IMR-90 (cell line): ENCODE results near the gene KANSL1L. TPM values are rescaled to one million over a fixed set of nuclear protein-coding genes. Genes with fewer than 3 reads are reported as not detected.

Experiments used
- ATAC-seq: fragments of 200-7000 bp; cut with Tn5 transposase; 2 replicates; pipeline ENCODE4 v1.9.1; 2020; ENCODE audit warnings: low read depth, mild to moderate bottlenecking, moderate library complexity
- BruUV-seq: library from RNA; stranded (reverse); fragments of 400-500 nt; replicated peaks from 2 replicates; lab custom pipeline; 2021; lab: Mats Ljungman, UMichigan
- CTCF ChIA-PET: fragments of 300-600 bp; formaldehyde crosslinking; extraction: SDS; loops from one replicate; lab custom pipeline; 2021; ENCODE audit warnings: antibody characterized with exemption; lab: Yijun Ruan, JAX
- POLR2A ChIA-PET: fragments of 300-600 bp; sonication (Branson Sonifier 250); formaldehyde crosslinking; loops from one replicate; lab custom pipeline; 2022; ENCODE audit warnings: antibody characterized with exemption; ENCODE audit not compliant: unreplicated experiment; lab: Charles Lee
- DNase-seq: peaks from one replicate; pipeline ENCODE4 v3.0.0; 2013
- H2AFZ ChIP-seq: replicated peaks from 2 replicates; pipeline ENCODE3; 2013; ENCODE audit warnings: low read length, mild to moderate bottlenecking; ENCODE audit not compliant: poor library complexity
- H2AK5ac ChIP-seq: 2 replicates; pipeline ENCODE4 v1.6.1; 2013; ENCODE audit warnings: low read depth, low read length, inconsistent platforms
- H2AK9ac ChIP-seq: replicated peaks from 2 replicates; pipeline ENCODE3; 2013; ENCODE audit warnings: mild to moderate bottlenecking, low read depth, low read length, moderate library complexity; ENCODE audit not compliant: poor library complexity
- H2BK120ac ChIP-seq: 2 replicates; pipeline ENCODE4 v1.6.1; 2013; ENCODE audit warnings: low read depth, low read length, inconsistent platforms
- H2BK15ac ChIP-seq: 3 replicates; pipeline ENCODE4 v1.6.1; 2013; ENCODE audit warnings: low read depth, low read length, inconsistent platforms
- H2BK20ac ChIP-seq: 2 replicates; pipeline ENCODE4 v1.6.1; 2013; ENCODE audit warnings: low read depth, mild to moderate bottlenecking, inconsistent platforms, low read length, moderate library complexity
- H2BK5ac ChIP-seq: 2 replicates; pipeline ENCODE4 v1.6.1; 2013; ENCODE audit warnings: mild to moderate bottlenecking, low read depth, low read length, inconsistent platforms; ENCODE audit not compliant: poor library complexity, severe bottlenecking
- H3K14ac ChIP-seq: replicated peaks from 2 replicates; pipeline ENCODE4 v1.6.1; 2013; ENCODE audit warnings: low read depth, low read length, inconsistent platforms
- H3K18ac ChIP-seq: 2 replicates; pipeline ENCODE4 v1.6.1; 2013; ENCODE audit warnings: low read depth, low read length, control low read depth
- H3K23ac ChIP-seq: 2 replicates; pipeline ENCODE4 v1.6.1; 2013; ENCODE audit warnings: low read depth, low read length, inconsistent platforms
- H3K27ac ChIP-seq: 2 replicates; pipeline ENCODE4 v1.5.1; 2013; ENCODE audit warnings: mild to moderate bottlenecking, control low read depth, low read length; ENCODE audit not compliant: insufficient read depth
- H3K27me3 ChIP-seq: 2 replicates; pipeline ENCODE4 v1.6.1; 2013; ENCODE audit warnings: low read length; ENCODE audit not compliant: control insufficient read depth, insufficient read depth
- H3K36me3 ChIP-seq: 2 replicates; pipeline ENCODE4 v1.6.1; 2013; ENCODE audit warnings: low read length, mixed read lengths; ENCODE audit not compliant: control insufficient read depth, insufficient read depth
- H3K4ac ChIP-seq: 2 replicates; pipeline ENCODE4 v1.6.1; 2013; ENCODE audit warnings: low read depth, low read length, inconsistent platforms
- H3K4me1 ChIP-seq: 2 replicates; pipeline ENCODE4 v1.6.1; 2013; ENCODE audit warnings: low read length, mixed read lengths; ENCODE audit not compliant: control insufficient read depth, insufficient read depth
- H3K4me2 ChIP-seq: 2 replicates; pipeline ENCODE4 v1.6.1; 2013; ENCODE audit warnings: low read depth, mild to moderate bottlenecking, control low read depth, low read length, moderate library complexity
- H3K4me3 ChIP-seq: 2 replicates; pipeline ENCODE4 v1.5.1; 2013; ENCODE audit warnings: low read depth, mild to moderate bottlenecking, control low read depth, low read length, moderate library complexity; ENCODE audit not compliant: insufficient read depth
- H3K56ac ChIP-seq: 2 replicates; pipeline ENCODE4 v1.6.1; 2013; ENCODE audit warnings: low read length, inconsistent platforms; ENCODE audit not compliant: insufficient read depth; ENCODE audit errors: extremely low read depth
- H3K79me1 ChIP-seq, 2 experiments: 2 replicates each; pipeline ENCODE4 v1.6.1; 2013; ENCODE audit warnings: low read length in 2 of 2, inconsistent platforms in 1 of 2, low read depth in 1 of 2
- H3K9ac ChIP-seq: 2 replicates; pipeline ENCODE4 v1.6.1; 2013; ENCODE audit warnings: low read depth, low read length, control low read depth
- H3K9me1 ChIP-seq: 2 replicates; pipeline ENCODE4 v1.6.1; 2013; ENCODE audit warnings: low read length, inconsistent platforms; ENCODE audit not compliant: insufficient read depth
- H3K9me3 ChIP-seq: 2 replicates; pipeline ENCODE4 v1.6.1; 2013; ENCODE audit warnings: low read length; ENCODE audit not compliant: control insufficient read depth, insufficient read depth
- H4K20me1 ChIP-seq: 2 replicates; pipeline ENCODE4 v1.6.1; 2013; ENCODE audit warnings: low read length, inconsistent platforms; ENCODE audit not compliant: insufficient read depth
- H4K5ac ChIP-seq: 2 replicates; pipeline ENCODE4 v1.6.1; 2013; ENCODE audit warnings: mild to moderate bottlenecking, low read depth, low read length, control low read depth
- H4K8ac ChIP-seq, 2 experiments: 2 replicates each; pipeline ENCODE4 v1.6.1; 2013; ENCODE audit warnings: low read depth in 2 of 2, low read length in 2 of 2, control low read depth in 1 of 2, inconsistent platforms in 1 of 2
- H4K91ac ChIP-seq: 2 replicates; pipeline ENCODE4 v1.6.1; 2013; ENCODE audit warnings: low read depth, low read length, inconsistent platforms; ENCODE audit not compliant: insufficient read depth
- BHLHE40 ChIP-seq: fragments of 150-350 bp; IDR thresholded peaks from 2 replicates; pipeline ENCODE4 v1.6.1; 2016; ENCODE audit warnings: mild to moderate bottlenecking, low read depth, low read length
- CEBPB ChIP-seq: IDR thresholded peaks from 2 replicates; pipeline ENCODE4 v1.6.1; 2012; ENCODE audit warnings: low read depth, low read length, improper control_type of control experiment
- CHD1 ChIP-seq: IDR thresholded peaks from 2 replicates; pipeline ENCODE4 v1.6.1; 2012; ENCODE audit warnings: low read depth, low read length, improper control_type of control experiment
- FOS ChIP-seq: fragments of 150-350 bp; IDR thresholded peaks from 2 replicates; pipeline ENCODE4 v1.6.1; 2016; ENCODE audit warnings: low read depth, low read length
- MAFK ChIP-seq: IDR thresholded peaks from 2 replicates; pipeline ENCODE4 v1.6.1; 2012; ENCODE audit warnings: low read depth, low read length, improper control_type of control experiment
- MAZ ChIP-seq: IDR thresholded peaks from 2 replicates; pipeline ENCODE4 v1.6.1; 2012; ENCODE audit warnings: low read depth, mild to moderate bottlenecking, low read length, improper control_type of control experiment, moderate library complexity, borderline replicate concordance
- MXI1 ChIP-seq: IDR thresholded peaks from 2 replicates; pipeline ENCODE4 v1.6.1; 2012; ENCODE audit warnings: low read depth, mild to moderate bottlenecking, low read length, moderate library complexity, borderline replicate concordance
- NFE2L2 ChIP-seq: fragments of 150-350 bp; IDR thresholded peaks from 2 replicates; pipeline ENCODE4 v1.6.1; 2016; ENCODE audit warnings: low read depth, mild to moderate bottlenecking, low read length
- POLR2A ChIP-seq: IDR thresholded peaks from 2 replicates; pipeline ENCODE4 v1.6.1; 2012; ENCODE audit warnings: mild to moderate bottlenecking, low read depth, low read length
- RAD21 ChIP-seq: IDR thresholded peaks from 2 replicates; pipeline ENCODE4 v1.6.1; 2012; ENCODE audit warnings: low read length, improper control_type of control experiment
- RFX5 ChIP-seq: IDR thresholded peaks from 2 replicates; pipeline ENCODE4 v1.8.0; 2012; ENCODE audit warnings: low read depth, mild to moderate bottlenecking, low read length, moderate library complexity
- SMC3 ChIP-seq: fragments of 150-350 bp; IDR thresholded peaks from 2 replicates; pipeline ENCODE4 v1.6.1; 2016; ENCODE audit warnings: low read depth, mild to moderate bottlenecking, antibody characterized with exemption, low read length, moderate library complexity
- WGBS, 2 experiments: methylation state at CpG; one replicate each; pipeline versions ENCODE4 v1.1.5 to v1.1.7; 2013; ENCODE audit warnings: missing lambda C conversion rate in 2 of 2; ENCODE audit not compliant: insufficient read length in 1 of 2; ENCODE audit errors: extremely low coverage in 2 of 2; 5-methylcytosine and 5-hydroxymethylcytosine counted together
- dilution Hi-C: fragments of 300-500 bp; cut with HindIII; formaldehyde crosslinking; loops from one replicate; pipeline ENCODE4 v1.14.3; 2018; ENCODE audit warnings: low sequenced_read_pairs; ENCODE audit not compliant: unreplicated experiment
- in situ Hi-C: fragments of 300-500 bp; cut with MboI; formaldehyde crosslinking; loops from 3 replicates; pipeline ENCODE4 v1.14.3; 2019; ENCODE audit warnings: low sequenced_read_pairs, inconsistent platforms, mixed read lengths
- intact Hi-C: fragments of 100-400 bp; cut with micrococcal nuclease; formaldehyde crosslinking; loops from 2 replicates; pipeline ENCODE4 v1.10.0; 2022
- polyA plus RNA-seq, 3 experiments: library from polyadenylated mRNA; depleted of rRNA; stranded (reverse); fragments of >200 nt; gene quantifications; 2 replicates each; pipeline ENCODE4 v1.2.3, GENCODE V29; 2012; ENCODE audit warnings: low replicate concordance in 1 of 3
- total RNA-seq: library from RNA; depleted of rRNA; stranded (reverse); fragments of >200 nt; gene quantifications from 2 replicates; pipeline ENCODE4 v1.2.3, GENCODE V29; 2012
- TF ChIP-seq, protein P1 (sequence below): fragments of 150-350 bp; IDR thresholded peaks from 2 replicates; pipeline ENCODE4 v1.6.1; 2017; ENCODE audit warnings: mild to moderate bottlenecking, antibody characterized with exemption, low read length, low read depth

The KANSL1L gene
- total and polyA plus RNA-seq, 2 of the 4 experiments (the other 2 are of a cell fraction) = 3.1 to 7.2 TPM

DNA sequence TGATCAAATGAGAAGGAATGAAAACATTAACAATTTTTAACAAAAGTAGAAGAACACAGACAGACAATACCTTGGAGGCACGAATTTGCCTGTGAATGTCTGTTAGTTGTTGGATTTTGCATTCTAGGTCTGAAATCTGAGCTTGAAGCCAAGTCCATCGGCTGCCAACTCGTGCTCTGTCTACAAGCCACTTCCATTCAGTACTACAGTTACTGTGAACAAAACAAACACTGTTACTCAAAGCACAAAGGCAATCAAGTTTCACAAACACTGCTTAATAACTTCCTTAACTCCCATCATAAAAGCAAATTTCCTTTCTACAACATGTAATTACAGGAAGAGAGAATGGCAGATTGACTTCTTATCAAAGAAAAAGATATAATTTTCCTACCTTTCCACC lies 42.2 kb downstream of the KANSL1L start:
- ChIA-PET CTCF (no interaction called here), POLR2A (no interaction called here)
- 0 out of 2 replicates have a peak, but pooled peaks cover 3% of the 10 kb centered on the region for H3K9me1 ChIP-seq

More for the DNA sequence above, 42.2 kb downstream of the KANSL1L start:
- in situ Hi-C loops (no loop called here), dilution Hi-C loops (no loop called here), intact Hi-C loops (no loop called here)
- DNase-seq (no peak), ATAC-seq (no peak)
- H3K79me1 ChIP-seq = peaks cover 0 to 2% of the 10 kb centered on the region in 2 experiments; a peak in 1 of 4 replicates
- no peaks in the 10 kb centered on the region for H3K9me3 ChIP-seq
- no peak overlapping the region for H4K8ac ChIP-seq
- no peak overlapping the region for H3K9ac ChIP-seq
- no peak overlapping the region for H3K14ac ChIP-seq
- no peak overlapping the region for H3K23ac ChIP-seq
- no peaks in the 10 kb centered on the region for H3K4me1 ChIP-seq
- H3K56ac ChIP-seq = no peak overlapping the region
- H3K27ac ChIP-seq = no peak overlapping the region
- H4K91ac ChIP-seq = no peak overlapping the region
- no peak overlapping the region for H2AK5ac ChIP-seq
- no peak for TF ChIP-seq CEBPB
- TF ChIP-seq NFE2L2 = no peak
- TF ChIP-seq BHLHE40 = no peak
- TF ChIP-seq MXI1 = no peak
- TF ChIP-seq CHD1 = no peak
- TF ChIP-seq, protein P1, sequence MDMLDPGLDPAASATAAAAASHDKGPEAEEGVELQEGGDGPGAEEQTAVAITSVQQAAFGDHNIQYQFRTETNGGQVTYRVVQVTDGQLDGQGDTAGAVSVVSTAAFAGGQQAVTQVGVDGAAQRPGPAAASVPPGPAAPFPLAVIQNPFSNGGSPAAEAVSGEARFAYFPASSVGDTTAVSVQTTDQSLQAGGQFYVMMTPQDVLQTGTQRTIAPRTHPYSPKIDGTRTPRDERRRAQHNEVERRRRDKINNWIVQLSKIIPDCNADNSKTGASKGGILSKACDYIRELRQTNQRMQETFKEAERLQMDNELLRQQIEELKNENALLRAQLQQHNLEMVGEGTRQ = no peak
- TF ChIP-seq MAFK = no peak
- no peak for TF ChIP-seq SMC3
- no peak for TF ChIP-seq FOS
- TF ChIP-seq MAZ = no peak
- no peak for TF ChIP-seq RAD21
- no peak for TF ChIP-seq RFX5
- TF ChIP-seq POLR2A = no peak
- no peak overlapping the region for H3K18ac ChIP-seq
- no peaks in the 10 kb centered on the region for H4K20me1 ChIP-seq
- WGBS, 2 experiments = no CpG with 5 or more reads among the region's 3 CpGs
- no peak overlapping the region for H3K4ac ChIP-seq
- no peak overlapping the region for H4K5ac ChIP-seq
- BruUV-seq = no TSS peak
- no peaks in the 10 kb centered on the region for H3K27me3 ChIP-seq
- H2BK15ac ChIP-seq = no peak overlapping the region
- no peak overlapping the region for H3K4me2 ChIP-seq
- no peak overlapping the region for H2BK20ac ChIP-seq
- no peak overlapping the region for H2BK5ac ChIP-seq
- no peak overlapping the region for H2BK120ac ChIP-seq
- H2AK9ac ChIP-seq = no peak overlapping the region
- no peak overlapping the region for H2AFZ ChIP-seq
- H3K36me3 ChIP-seq = peaks cover 3% of the 10 kb centered on the region; the same call in 1 of the 2 replicates
- no peak overlapping the region for H3K4me3 ChIP-seq
